ENCODE data around the gene EPS8L3. TPM values are rescaled to one million over a fixed set of nuclear protein-coding genes. Genes with fewer than 3 reads are reported as not detected.

The EPS8L3 gene
- polyA plus RNA-seq, 1 of the 3 experiments (the other 2 are of a cell fraction): not detected

DNA sequence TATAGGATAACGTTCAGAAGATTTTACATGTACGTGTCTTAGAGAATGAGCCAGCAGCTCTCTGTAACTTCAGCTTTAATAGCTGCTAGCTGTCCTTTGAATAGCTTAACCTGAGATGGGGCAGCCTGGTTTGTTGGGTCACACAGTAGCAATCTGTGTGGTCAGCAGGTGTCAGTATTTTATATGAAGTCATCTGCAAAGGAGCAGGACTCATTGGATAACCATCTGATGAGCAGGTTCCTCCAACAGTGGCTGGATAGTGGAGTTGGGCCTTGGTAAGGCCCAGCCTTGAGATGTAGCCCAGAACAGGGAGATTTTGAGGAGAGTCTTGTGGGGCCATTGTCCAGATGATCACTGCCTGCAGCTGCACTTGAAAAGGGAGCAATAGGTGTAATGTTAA lies 45.2 kb downstream of the EPS8L3 start:
- H3K27ac ChIP-seq (ENCODE audit: low read depth in 2 of 2, low read length in 1 of 2): no peak overlapping the region
- DNase-seq: peak; percentile 36
- no peaks in the 10 kb centered on the region for H3F3A ChIP-seq (replicated peaks; ENCODE audit: insufficient read depth)
- H3K9ac ChIP-seq: no peak overlapping the region
- H3K9me2 ChIP-seq: no peaks in the 10 kb centered on the region
- peaks cover 0 to 6% of the 10 kb centered on the region in 2 experiments; a peak in 2 of 4 replicates for H3K4me1 ChIP-seq (ENCODE audit: control insufficient read depth in 1 of 2, insufficient read depth in 2 of 2, low read depth in 1 of 2, low read length in 1 of 2)
- no peaks in the 10 kb centered on the region for H4K20me1 ChIP-seq (ENCODE audit: insufficient read depth)
- TF ChIP-seq SIN3A (IDR thresholded peaks at IDR 0.05; ENCODE audit: borderline replicate concordance, low read depth, low read length) (no peak), RAD21 (IDR thresholded peaks at IDR 0.05; ENCODE audit: low read length) (peak; percentile 40; the same call in 1 of the 2 replicates)
- H3K36me3 ChIP-seq (replicated peaks in 1 of 2; ENCODE audit: control insufficient read depth in 1 of 2, insufficient read depth in 2 of 2, low read length in 1 of 2): no peaks in the 10 kb centered on the region
- POLR2A ChIA-PET: no interaction called here
- H3K9me3 ChIP-seq: no peaks in the 10 kb centered on the region
- H2AFZ ChIP-seq (ENCODE audit: low read depth): no peak overlapping the region
- no peak overlapping the region for H3K4me2 ChIP-seq
- CTCF ChIA-PET: interaction anchor here (0.7 to 1.8 kb wide), 5 partner anchors 55 to 266 kb away, joined by 3 to 7 read pairs (median 5); partner anchors contain the start of gene AHCYL1
- no peaks in the 10 kb centered on the region for H3K27me3 ChIP-seq (ENCODE audit: insufficient read depth)
- H3K79me2 ChIP-seq (ENCODE audit: insufficient read depth): no peaks in the 10 kb centered on the region
- no peak overlapping the region for H3K4me3 ChIP-seq (ENCODE audit: low read depth in 2 of 2, low read length in 1 of 2)
- WGBS (ENCODE audit: low lambda C conversion rate): 77% methylated on average over 2 of the region's 2 CpGs

DNA sequence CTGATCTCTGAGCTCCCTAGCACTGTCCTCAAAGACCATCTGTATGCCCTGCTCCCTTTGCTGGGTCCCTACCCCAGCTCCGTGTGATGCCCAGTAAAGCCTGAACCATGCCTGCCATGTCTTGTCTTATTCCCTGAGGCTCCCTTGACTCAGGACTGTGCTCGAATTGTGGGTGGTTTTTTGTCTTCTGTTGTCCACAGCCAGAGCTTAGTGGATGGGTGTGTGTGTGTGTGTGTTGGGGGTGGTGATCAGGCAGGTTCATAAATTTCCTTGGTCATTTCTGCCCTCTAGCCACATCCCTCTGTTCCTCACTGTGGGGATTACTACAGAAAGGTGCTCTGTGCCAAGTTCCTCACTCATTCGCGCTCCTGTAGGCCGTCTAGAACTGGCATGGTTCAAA lies 46.0 kb downstream of the EPS8L3 start:
- DNase-seq: no peak
- Histone ChIP-seq H3K27me3 (ENCODE audit: insufficient read depth) (no peaks in the 10 kb centered on the region), H3K4me2 (no peak overlapping the region), H2AFZ (ENCODE audit: low read depth) (no peak overlapping the region), H3K9me3 (no peaks in the 10 kb centered on the region), H3K9me2 (no peaks in the 10 kb centered on the region), H3K27ac (ENCODE audit: low read depth in 2 of 2, low read length in 1 of 2) (no peak overlapping the region), H3K4me1 (ENCODE audit: control insufficient read depth in 1 of 2, insufficient read depth in 2 of 2, low read depth in 1 of 2, low read length in 1 of 2) (peaks cover 0 to 6% of the 10 kb centered on the region in 2 experiments; a peak in 1 of 4 replicates), H3K4me3 (ENCODE audit: low read depth in 2 of 2, low read length in 1 of 2) (no peak overlapping the region), H4K20me1 (ENCODE audit: insufficient read depth) (no peaks in the 10 kb centered on the region), H3F3A (replicated peaks; ENCODE audit: insufficient read depth) (no peaks in the 10 kb centered on the region), H3K9ac (no peak overlapping the region), H3K79me2 (ENCODE audit: insufficient read depth) (no peaks in the 10 kb centered on the region), H3K36me3 (replicated peaks in 1 of 2; ENCODE audit: control insufficient read depth in 1 of 2, insufficient read depth in 2 of 2, low read length in 1 of 2) (no peaks in the 10 kb centered on the region)
- CTCF ChIA-PET: interaction anchor here (0.7 to 1.8 kb wide), 6 partner anchors 32 to 267 kb away, joined by 3 to 7 read pairs (median 5); partner anchors contain the start of gene AHCYL1
- WGBS (ENCODE audit: low lambda C conversion rate): 85% methylated on average over 5 of the region's 5 CpGs
- POLR2A ChIA-PET: interaction anchor here (1.3 kb wide), 1 partner anchor 22 kb away, joined by 3 read pairs; no protein-coding TSS in a partner anchor
- no peak for TF ChIP-seq FOXM1 (IDR thresholded peaks at IDR 0.05; ENCODE audit: low read depth)
- no peak for TF ChIP-seq CTCF (IDR thresholded peaks at IDR 0.05)
- TF ChIP-seq GABPA (IDR thresholded peaks at IDR 0.05; ENCODE audit: low read depth): no peak
- no peak for TF ChIP-seq YY1 (IDR thresholded peaks at IDR 0.05; ENCODE audit: low read depth)
- no peak for TF ChIP-seq EZH2phosphoT487 (IDR thresholded peaks at IDR 0.05; ENCODE audit: borderline replicate concordance, low read depth)
- TF ChIP-seq RFX5 (IDR thresholded peaks at IDR 0.05; ENCODE audit: low read length): no peak
- TF ChIP-seq RAD21 (IDR thresholded peaks at IDR 0.05; ENCODE audit: low read length): no peak
- TF ChIP-seq USF2 (IDR thresholded peaks at IDR 0.05; ENCODE audit: borderline replicate concordance, low read depth, low read length): no peak
- TF ChIP-seq IRF3 (IDR thresholded peaks at IDR 0.05; ENCODE audit: low read depth, low read length): no peak
- TF ChIP-seq NRF1 (IDR thresholded peaks at IDR 0.05; ENCODE audit: low read depth, low read length): no peak
- TF ChIP-seq PBX3 (IDR thresholded peaks at IDR 0.05): no peak
- TF ChIP-seq, protein P1, sequence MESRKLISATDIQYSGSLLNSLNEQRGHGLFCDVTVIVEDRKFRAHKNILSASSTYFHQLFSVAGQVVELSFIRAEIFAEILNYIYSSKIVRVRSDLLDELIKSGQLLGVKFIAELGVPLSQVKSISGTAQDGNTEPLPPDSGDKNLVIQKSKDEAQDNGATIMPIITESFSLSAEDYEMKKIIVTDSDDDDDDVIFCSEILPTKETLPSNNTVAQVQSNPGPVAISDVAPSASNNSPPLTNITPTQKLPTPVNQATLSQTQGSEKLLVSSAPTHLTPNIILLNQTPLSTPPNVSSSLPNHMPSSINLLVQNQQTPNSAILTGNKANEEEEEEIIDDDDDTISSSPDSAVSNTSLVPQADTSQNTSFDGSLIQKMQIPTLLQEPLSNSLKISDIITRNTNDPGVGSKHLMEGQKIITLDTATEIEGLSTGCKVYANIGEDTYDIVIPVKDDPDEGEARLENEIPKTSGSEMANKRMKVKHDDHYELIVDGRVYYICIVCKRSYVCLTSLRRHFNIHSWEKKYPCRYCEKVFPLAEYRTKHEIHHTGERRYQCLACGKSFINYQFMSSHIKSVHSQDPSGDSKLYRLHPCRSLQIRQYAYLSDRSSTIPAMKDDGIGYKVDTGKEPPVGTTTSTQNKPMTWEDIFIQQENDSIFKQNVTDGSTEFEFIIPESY (IDR thresholded peaks at IDR 0.05; ENCODE audit: borderline replicate concordance, low read depth): no peak
- TF ChIP-seq EP300 (IDR thresholded peaks at IDR 0.05; ENCODE audit: borderline replicate concordance in 1 of 2, low read depth in 1 of 2, low read length in 1 of 2): no peak
- TF ChIP-seq TAF1 (IDR thresholded peaks at IDR 0.05; ENCODE audit: borderline replicate concordance, low read depth, low read length): no peak
- no peak for TF ChIP-seq SIN3A (IDR thresholded peaks at IDR 0.05; ENCODE audit: borderline replicate concordance, low read depth, low read length)
- no peak for TF ChIP-seq MAX (IDR thresholded peaks at IDR 0.05; ENCODE audit: low read depth)
- no peak for TF ChIP-seq TEAD4 (IDR thresholded peaks at IDR 0.05; ENCODE audit: borderline replicate concordance, insufficient read depth)
- no peak for TF ChIP-seq SMC3 (IDR thresholded peaks at IDR 0.05; ENCODE audit: low read depth, low read length)
